ENCODE results near the gene ZNF277.

The ZNF277 gene

DNA sequence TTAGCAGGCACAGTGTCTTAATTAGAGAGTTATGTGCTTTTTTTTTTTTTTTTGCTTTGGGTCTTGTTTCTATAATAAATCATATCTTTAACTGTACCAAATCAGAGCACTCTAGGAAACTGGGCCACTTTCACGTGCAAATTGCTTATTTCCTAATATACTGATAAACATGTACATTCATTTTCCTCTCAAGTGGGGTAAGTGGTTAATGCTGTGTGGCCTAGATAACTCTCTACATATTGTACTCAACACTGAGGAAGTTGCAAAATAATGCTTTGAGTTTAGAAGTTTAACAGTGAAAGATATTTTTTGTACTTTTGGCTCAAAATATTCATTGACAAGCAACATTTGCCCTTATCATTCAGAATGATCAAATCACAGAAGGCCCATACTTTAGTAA, 127.9 kb downstream of the ZNF277 start:
- TF ChIP-seq, protein P1, sequence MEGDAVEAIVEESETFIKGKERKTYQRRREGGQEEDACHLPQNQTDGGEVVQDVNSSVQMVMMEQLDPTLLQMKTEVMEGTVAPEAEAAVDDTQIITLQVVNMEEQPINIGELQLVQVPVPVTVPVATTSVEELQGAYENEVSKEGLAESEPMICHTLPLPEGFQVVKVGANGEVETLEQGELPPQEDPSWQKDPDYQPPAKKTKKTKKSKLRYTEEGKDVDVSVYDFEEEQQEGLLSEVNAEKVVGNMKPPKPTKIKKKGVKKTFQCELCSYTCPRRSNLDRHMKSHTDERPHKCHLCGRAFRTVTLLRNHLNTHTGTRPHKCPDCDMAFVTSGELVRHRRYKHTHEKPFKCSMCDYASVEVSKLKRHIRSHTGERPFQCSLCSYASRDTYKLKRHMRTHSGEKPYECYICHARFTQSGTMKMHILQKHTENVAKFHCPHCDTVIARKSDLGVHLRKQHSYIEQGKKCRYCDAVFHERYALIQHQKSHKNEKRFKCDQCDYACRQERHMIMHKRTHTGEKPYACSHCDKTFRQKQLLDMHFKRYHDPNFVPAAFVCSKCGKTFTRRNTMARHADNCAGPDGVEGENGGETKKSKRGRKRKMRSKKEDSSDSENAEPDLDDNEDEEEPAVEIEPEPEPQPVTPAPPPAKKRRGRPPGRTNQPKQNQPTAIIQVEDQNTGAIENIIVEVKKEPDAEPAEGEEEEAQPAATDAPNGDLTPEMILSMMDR (IDR thresholded peaks at IDR 0.05; ENCODE audit: insufficient read depth, low read length, missing control alignments) = no peak
- H3K4me3 ChIP-seq (ENCODE audit: low read depth, low read length) = no peak overlapping the region
- ChIA-PET CTCF (no interaction called here), POLR2A (no interaction called here)
- no peak for DNase-seq (ENCODE audit: low read depth, low spot score)

- H3K4me3 ChIP-seq (ENCODE audit: low read depth, low read length) = no peak overlapping the region
- CTCF ChIA-PET = interaction anchor here (0.8 kb wide), 1 partner anchor 26 kb away, joined by 3 read pairs; no protein-coding TSS in a partner anchor
- POLR2A ChIA-PET = no interaction called here
Observed at GRCh38 chr7:112336261-112336660, 129.8 kb downstream of the ZNF277 start.

GRCh38 chr7:112336936-112337576, 130.6 kb downstream of the ZNF277 start:
- H3K4me3 ChIP-seq (ENCODE audit: low read depth, low read length) = no peak overlapping the region
- no peak for DNase-seq (ENCODE audit: low read depth, low spot score)
- CTCF ChIA-PET = no interaction called here
- POLR2A ChIA-PET = no interaction called here
- TF ChIP-seq, protein P1 (IDR thresholded peaks at IDR 0.05; ENCODE audit: insufficient read depth, low read length, missing control alignments) = no peak

More at GRCh38 chr7:112336261-112336660, 129.8 kb downstream of the ZNF277 start:
- TF ChIP-seq, protein P1 (IDR thresholded peaks at IDR 0.05; ENCODE audit: insufficient read depth, low read length, missing control alignments) = no peak
- no peak for DNase-seq (ENCODE audit: low read depth, low spot score)

DNA sequence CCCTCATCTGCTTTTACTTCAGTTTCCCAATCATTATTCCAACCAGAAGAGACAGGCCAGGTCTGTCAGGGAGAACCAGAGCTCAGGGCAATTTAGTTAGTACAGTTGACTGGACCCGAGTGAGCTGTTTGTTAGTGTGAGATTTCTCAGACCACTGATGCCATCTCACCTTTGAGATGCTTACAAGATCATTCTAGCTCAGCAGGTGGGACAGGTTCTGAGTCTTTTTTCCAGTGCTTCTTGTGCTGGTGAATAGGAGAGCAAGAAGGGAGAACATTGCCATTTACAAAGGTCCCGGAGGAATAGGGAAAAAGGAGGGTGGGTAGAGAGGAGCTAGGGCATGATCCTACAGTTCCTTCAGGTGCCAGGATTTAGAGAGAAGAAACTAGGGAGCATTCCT, 131.4 kb downstream of the ZNF277 start:
- CTCF ChIA-PET = no interaction called here
- POLR2A ChIA-PET = no interaction called here
- DNase-seq (ENCODE audit: low read depth, low spot score) = no peak
- H3K4me3 ChIP-seq (ENCODE audit: low read depth, low read length) = no peak overlapping the region
- TF ChIP-seq, protein P1 (IDR thresholded peaks at IDR 0.05; ENCODE audit: insufficient read depth, low read length, missing control alignments) = no peak

DNA sequence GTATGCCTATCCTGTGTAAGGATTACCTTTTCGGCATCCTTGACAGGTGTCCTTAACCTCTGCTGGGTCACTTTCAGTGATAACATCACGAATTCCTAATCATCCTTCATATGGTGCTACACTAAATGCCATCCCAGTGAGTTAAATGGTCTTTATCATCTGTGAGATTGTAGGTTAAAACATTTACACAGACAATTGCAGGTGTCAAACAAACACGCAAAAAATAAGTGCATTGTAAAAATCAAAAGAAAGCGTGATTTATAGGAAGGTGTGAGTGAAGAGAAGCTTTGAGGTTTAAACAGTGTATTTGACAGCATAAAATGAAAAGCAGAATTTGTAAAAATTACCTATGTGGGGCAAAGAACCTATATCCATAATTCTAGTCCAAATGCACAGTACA, 132.3 kb downstream of the ZNF277 start:
- ChIA-PET POLR2A (no interaction called here), CTCF (no interaction called here)
- H3K4me3 ChIP-seq (ENCODE audit: low read depth, low read length) = no peak overlapping the region
- TF ChIP-seq, protein P1 (IDR thresholded peaks at IDR 0.05; ENCODE audit: insufficient read depth, low read length, missing control alignments) = no peak
- DNase-seq (ENCODE audit: low read depth, low spot score) = no peak

- ChIA-PET POLR2A (no interaction called here), CTCF (interaction anchor here (0.7 kb wide), 1 partner anchor 10 kb away, joined by 3 read pairs; no protein-coding TSS in a partner anchor)
Observed at GRCh38 chr7:112341464-112341863, 135.0 kb downstream of the ZNF277 start.

More at GRCh38 chr7:112341464-112341863, 135.0 kb downstream of the ZNF277 start:
- TF ChIP-seq, protein P1 (IDR thresholded peaks at IDR 0.05; ENCODE audit: insufficient read depth, low read length, missing control alignments) = no peak
- H3K4me3 ChIP-seq (ENCODE audit: low read depth, low read length) = no peak overlapping the region
- DNase-seq (ENCODE audit: low read depth, low spot score) = no peak
